Loucy (cell line): ENCODE data around the gene SYCP2.

Experiments used
- H2AFZ ChIP-seq: fragments of 200-600 bp; sonication (generic); 2 replicates; pipeline ENCODE4 v1.6.0; 2016; ENCODE audit warnings: antibody characterized with exemption, mild to moderate bottlenecking, low read length, moderate library complexity
- H3F3A ChIP-seq: fragments of 200-600 bp; 2 replicates; pipeline ENCODE4 v1.6.0; 2016; ENCODE audit warnings: antibody characterized with exemption, low read depth, mild to moderate bottlenecking
- H3K27me3 ChIP-seq: fragments of 200-600 bp; sonication (generic); 2 replicates; pipeline ENCODE4 v1.6.1; 2014; ENCODE audit warnings: low read length, mild to moderate bottlenecking; ENCODE audit not compliant: insufficient read depth, poor library complexity, severe bottlenecking
- H3K36me3 ChIP-seq: fragments of 200-600 bp; sonication (generic); 2 replicates; pipeline ENCODE4 v1.6.1; 2016; ENCODE audit warnings: low read length; ENCODE audit not compliant: insufficient read depth
- H3K4me1 ChIP-seq: fragments of 200-600 bp; sonication (generic); 2 replicates; pipeline ENCODE4 v1.5.1; 2014; ENCODE audit warnings: low read length, mild to moderate bottlenecking; ENCODE audit not compliant: insufficient read depth, poor library complexity, severe bottlenecking
- H3K4me2 ChIP-seq: fragments of 200-600 bp; sonication (generic); 2 replicates; pipeline ENCODE4 v1.6.0; 2014; ENCODE audit warnings: antibody characterized with exemption, low read length, low read depth, mild to moderate bottlenecking; ENCODE audit not compliant: poor library complexity, severe bottlenecking
- H3K4me3 ChIP-seq: fragments of 200-600 bp; sonication (generic); 2 replicates; pipeline ENCODE4 v1.5.1; 2014; ENCODE audit warnings: low read length, mild to moderate bottlenecking, mixed read lengths; ENCODE audit not compliant: poor library complexity, severe bottlenecking
- H3K79me2 ChIP-seq: fragments of 200-600 bp; sonication (generic); 2 replicates; pipeline ENCODE4 v1.6.1; 2014; ENCODE audit warnings: low read length; ENCODE audit not compliant: insufficient read depth
- H3K9ac ChIP-seq: fragments of 200-600 bp; sonication (generic); 2 replicates; pipeline ENCODE4 v1.6.0; 2014; ENCODE audit warnings: mild to moderate bottlenecking, low read depth, low read length, moderate library complexity; ENCODE audit not compliant: poor library complexity, severe bottlenecking
- H3K9me2 ChIP-seq: fragments of 200-600 bp; sonication (generic); replicated peaks from 2 replicates; pipeline ENCODE4 v1.6.1; 2016; ENCODE audit warnings: low read depth, low read length, mixed read lengths
- H3K9me3 ChIP-seq: fragments of 200-600 bp; sonication (generic); 2 replicates; pipeline ENCODE4 v1.6.1; 2014; ENCODE audit warnings: mild to moderate bottlenecking, antibody characterized with exemption, low read length, low read depth; ENCODE audit not compliant: insufficient read depth
- H4K20me1 ChIP-seq: fragments of 200-600 bp; sonication (generic); 2 replicates; pipeline ENCODE4 v1.6.0; 2014; ENCODE audit warnings: antibody characterized with exemption, low read length, mild to moderate bottlenecking; ENCODE audit not compliant: insufficient read depth, poor library complexity, severe bottlenecking
- EZH2phosphoT487 ChIP-seq: fragments of 200-600 bp; IDR thresholded peaks from 2 replicates; pipeline ENCODE4 v1.6.1; 2018; ENCODE audit warnings: antibody characterized with exemption, mild to moderate bottlenecking, moderate library complexity, borderline replicate concordance
- TF ChIP-seq, protein P1 (sequence below): fragments of 200-600 bp; sonication (generic); conservative IDR thresholded peaks from 2 replicates; pipeline ENCODE4 v1.5.1; 2014; ENCODE audit warnings: mild to moderate bottlenecking, antibody characterized with exemption, low read length

SYCP2 gene

DNA sequence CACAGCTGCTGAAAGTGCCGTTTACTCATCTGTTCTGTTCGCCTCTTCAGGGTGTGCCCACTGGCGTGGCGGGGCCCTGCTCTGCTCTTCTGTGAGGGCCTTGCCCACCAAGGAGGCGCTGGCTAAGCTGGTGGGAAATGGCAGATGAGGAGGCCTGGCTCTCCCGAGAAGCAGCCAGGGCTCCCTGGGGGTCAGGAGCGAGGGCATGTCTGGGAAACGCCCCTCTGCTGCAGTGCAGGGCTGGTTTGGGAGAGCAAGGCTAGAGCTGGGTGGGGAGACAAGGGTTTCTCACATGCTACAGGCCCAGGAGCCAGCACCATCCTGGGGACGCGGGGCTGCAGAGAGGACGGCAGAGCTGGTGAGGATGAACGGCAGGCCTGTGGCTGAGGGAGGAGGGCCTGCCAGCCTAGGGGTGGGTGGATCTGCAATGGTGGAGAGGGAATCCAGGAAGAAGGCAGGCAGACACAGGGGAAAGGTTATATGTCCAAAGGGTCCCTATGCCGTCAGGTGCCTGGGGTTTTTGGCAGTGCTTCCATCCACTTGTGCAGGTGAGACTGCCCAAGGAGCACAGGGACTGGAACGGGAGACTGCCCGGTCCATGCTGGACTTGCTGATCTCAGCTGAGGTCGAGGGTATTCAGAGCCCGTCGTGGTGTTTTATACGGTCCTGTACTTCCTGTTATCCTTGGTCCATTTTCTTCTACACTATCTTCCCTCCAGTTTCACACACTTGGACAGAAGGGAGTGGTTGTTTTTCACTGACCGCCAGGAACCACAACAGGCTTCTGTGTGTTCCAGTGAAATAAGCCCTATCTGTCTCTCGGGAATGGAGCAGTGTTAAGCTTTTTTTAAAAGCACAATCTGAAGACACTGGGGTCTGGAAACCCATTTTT lies 119.2 kb downstream of the SYCP2 start:
- Histone ChIP-seq H4K20me1 (no peaks in the 10 kb centered on the region), H3K9me3 (no peaks in the 10 kb centered on the region), H3K4me1 (no peaks in the 10 kb centered on the region), H3F3A (no peaks in the 10 kb centered on the region), H3K9ac (no peak overlapping the region), H3K27me3 (no peaks in the 10 kb centered on the region), H3K4me3 (no peak overlapping the region), H2AFZ (no peak overlapping the region), H3K4me2 (no peak overlapping the region), H3K9me2 (no peaks in the 10 kb centered on the region), H3K79me2 (no peaks in the 10 kb centered on the region), H3K36me3 (peaks cover 21% of the 10 kb centered on the region; the same call in 1 of the 2 replicates)
- no peak for TF ChIP-seq EZH2phosphoT487
- TF ChIP-seq, protein P1, sequence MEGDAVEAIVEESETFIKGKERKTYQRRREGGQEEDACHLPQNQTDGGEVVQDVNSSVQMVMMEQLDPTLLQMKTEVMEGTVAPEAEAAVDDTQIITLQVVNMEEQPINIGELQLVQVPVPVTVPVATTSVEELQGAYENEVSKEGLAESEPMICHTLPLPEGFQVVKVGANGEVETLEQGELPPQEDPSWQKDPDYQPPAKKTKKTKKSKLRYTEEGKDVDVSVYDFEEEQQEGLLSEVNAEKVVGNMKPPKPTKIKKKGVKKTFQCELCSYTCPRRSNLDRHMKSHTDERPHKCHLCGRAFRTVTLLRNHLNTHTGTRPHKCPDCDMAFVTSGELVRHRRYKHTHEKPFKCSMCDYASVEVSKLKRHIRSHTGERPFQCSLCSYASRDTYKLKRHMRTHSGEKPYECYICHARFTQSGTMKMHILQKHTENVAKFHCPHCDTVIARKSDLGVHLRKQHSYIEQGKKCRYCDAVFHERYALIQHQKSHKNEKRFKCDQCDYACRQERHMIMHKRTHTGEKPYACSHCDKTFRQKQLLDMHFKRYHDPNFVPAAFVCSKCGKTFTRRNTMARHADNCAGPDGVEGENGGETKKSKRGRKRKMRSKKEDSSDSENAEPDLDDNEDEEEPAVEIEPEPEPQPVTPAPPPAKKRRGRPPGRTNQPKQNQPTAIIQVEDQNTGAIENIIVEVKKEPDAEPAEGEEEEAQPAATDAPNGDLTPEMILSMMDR = no peak
